ENCODE data around the gene ORMDL3.
"Not testable (repeated sequence)": the region's sequence is repeated elsewhere in the genome, so short reads cannot be mapped to it uniquely, and the experiment has no call there.

Gene ORMDL3

DNA sequence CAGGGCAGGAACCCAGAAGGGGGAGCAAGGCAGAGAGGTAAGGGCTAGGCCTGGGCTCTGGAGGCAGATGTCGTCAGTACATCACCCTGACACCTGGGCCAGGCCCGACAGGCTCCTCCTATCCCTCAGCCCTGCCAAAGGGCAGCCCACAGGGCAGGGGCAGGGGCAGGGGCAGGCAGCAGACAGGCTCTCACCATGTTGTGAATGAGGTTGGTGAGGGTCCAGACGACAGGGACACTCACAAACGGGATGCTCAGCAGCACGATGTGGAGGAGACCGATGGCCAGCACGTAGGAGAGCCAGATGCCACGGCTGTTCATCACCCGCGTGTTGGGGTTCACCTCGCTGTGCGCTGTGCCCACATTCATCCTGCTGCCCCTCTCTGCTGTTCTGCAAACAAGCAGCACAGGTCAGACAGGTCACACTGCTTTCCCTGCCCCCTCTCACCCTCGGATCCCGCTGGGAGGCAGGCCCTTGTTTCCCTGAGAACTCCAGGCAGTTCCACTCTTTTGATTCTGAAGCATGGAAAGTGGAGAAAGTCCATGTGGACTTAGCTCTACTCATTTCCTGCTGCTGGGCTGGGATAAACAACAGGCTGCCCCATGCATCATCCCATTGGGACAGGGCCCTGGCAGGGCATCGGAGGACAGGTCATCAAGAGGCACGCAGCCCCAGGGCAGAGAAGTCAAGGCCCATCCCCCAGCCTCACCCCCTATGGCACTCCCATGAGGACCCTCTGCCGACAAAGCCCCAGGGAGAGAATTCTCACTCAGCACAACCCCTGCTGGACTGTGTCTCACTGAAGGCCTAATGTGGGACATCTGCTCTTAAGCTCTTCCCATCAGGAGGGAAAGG lies 3.3 kb downstream of the ORMDL3 start:
- DNase-seq = no peak

GRCh38 chr17:39923230-39923629 lies 4.2 kb downstream of the ORMDL3 start:
- DNase-seq = no peak

- DNase-seq = no peak
These were observed 5.4 kb downstream of the ORMDL3 start for GRCh38 chr17:39922006-39922405.

DNA sequence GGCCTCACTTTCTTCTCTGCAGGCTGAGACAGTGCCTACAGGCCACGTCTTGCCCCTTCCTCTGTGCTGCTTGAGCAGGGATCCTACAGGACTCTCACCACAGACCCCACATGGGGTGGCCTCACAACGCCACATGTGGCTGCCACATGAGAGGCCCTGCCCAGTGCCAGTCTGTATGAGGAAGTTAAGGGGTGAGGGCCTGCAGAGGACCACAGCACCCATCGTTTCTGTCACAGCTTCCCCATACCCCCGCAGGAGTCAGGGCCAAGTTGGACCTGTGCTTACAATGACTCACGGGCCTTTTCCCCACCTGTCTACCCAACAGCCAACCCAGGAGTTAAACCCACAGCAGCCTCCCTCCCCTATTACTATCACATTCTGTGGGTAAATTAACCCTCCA lies 6.1 kb downstream of the ORMDL3 start:
- DNase-seq = no peak

GRCh38 chr17:39920218-39921210 lies 6.9 kb downstream of the ORMDL3 start:
- DNase-seq = no peak

DNA sequence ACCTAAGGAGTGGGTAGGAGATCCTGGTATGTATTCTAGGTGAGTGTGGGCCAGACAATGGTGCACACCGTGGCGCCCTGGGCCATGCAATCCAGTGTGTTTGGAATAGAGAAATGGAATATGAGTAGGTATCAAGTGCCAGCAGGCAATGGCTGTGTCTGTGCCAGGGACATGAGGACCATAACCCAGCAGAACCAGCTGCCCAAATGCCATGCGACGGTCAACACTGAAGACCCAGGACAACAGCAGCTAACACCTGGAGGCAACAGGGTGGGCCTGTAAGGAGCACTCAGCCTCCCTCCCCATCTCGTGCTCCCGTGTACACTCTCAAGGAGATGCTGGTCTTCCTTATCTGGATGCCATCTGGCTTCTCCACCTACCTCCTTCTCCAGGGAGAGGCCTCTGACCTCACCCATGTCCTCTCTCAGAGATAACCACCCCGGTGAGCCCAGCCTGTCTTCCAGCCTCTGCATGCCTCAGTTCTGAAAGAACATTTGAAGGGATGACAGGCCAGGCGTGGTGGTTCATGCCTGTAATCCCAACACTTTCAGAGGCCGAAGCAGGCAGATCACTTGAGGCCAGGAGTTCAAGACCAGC lies 8.2 kb downstream of the ORMDL3 start:
- no peak for DNase-seq

- DNase-seq = peak; percentile 10
These were observed 10.5 kb downstream of the ORMDL3 start for GRCh38 chr17:39916918-39917317.

GRCh38 chr17:39915559-39915958 lies 11.8 kb downstream of the ORMDL3 start:
- no peak for DNase-seq

- DNase-seq = no peak
These were observed 13.4 kb downstream of the ORMDL3 start for GRCh38 chr17:39913989-39914388.

DNA sequence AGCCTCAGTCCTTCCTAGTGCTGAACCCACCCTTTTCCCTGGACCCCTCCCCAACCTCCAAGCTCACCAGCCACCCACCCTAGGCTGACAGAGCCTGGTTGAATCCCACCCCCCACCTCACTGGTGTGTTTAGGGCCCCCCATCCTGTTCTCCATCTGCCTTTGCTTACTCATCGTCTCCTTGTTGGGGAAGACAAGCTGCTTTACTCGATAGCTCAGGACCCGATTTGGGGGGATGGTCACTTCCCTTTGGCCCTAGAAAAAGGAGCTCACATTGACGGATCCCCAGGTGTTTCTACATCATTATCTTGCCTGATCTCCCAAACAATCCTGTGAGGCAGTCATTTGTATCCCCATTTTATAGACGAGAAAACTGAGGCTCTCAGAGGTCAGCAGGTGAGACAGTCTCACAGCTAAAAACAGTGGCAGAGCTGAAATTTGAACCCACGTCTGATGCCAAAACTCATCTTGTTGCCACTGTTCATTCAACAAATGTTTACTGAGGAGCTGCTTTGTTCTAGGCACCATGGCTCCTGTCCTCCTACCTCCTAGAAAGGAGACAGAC lies 18.5 kb downstream of the ORMDL3 start:
- no peak for DNase-seq

DNA sequence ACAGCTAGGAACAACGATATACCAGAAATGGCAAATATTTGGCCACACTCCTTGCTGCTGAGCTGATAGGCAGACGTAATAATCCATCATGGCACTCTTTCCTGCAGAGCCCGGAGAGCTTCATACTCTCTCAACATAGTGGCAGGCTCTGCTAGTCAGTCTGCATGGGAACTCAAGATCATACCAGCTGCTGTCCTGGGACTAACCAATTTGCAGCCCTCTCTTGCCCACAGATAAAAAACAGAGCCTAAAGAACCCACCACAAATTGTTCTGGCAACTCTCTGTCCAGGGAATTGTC lies 22.5 kb downstream of the ORMDL3 start:
- DNase-seq = no peak

- peak; percentile 24 for DNase-seq
These were observed 24.1 kb downstream of the ORMDL3 start for GRCh38 chr17:39903158-39903884.

- DNase-seq = not testable (repeated sequence)
These were observed 25.4 kb downstream of the ORMDL3 start for GRCh38 chr17:39902027-39902426.

DNA sequence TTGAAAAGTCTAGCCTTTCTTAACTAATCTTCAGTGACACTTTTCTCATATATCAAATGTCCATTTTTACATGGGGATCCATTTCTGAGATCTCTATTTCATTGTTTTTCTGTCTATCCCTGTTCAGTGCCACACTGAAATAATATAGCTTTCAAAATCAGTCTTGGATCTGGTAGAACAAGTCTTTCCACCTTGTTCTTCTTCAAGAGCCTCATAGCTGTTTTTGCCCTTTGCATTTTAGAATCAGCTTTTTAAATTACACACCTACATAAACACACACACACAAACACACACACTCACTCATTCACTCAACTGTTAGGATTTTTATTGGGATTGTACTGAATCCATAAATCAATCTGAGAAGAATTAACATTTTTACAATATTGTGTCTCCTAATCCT lies 28.2 kb downstream of the ORMDL3 start:
- no peak for DNase-seq

- DNase-seq = no peak
These were observed 29.3 kb downstream of the ORMDL3 start for GRCh38 chr17:39898088-39898487.

DNA sequence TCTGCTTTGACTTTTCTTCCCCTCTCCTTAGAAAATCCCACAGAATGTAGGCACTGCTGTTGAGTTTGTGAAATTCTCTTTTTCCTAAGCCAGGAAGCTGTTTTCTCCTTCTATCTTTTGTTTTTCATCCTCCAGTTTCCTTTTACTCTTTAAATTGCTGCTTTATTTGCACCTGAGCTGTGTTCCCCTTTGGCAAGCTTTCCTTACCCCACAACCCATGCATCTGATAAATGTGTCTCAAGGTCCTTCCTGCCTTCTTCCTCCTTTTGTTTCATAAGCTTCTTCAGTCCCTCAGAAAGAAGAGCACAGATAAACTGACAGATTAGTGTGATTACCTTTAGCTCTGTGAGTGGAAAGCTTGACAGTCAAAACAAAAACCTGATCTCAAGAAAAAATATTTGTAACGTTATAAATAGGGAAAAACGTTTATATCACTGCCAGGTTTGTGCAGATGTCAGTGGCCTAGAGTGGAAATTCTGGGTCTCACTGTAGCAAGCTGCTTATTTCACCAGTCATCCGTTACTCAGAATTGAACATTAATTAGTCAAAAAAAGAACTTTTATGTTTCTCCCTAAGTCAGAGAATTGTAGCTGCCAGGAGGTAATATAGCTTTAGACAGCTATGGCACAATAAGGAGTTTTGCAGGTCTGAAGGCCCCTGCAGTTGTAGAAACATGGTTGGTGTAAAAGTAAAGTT lies 32.6 kb downstream of the ORMDL3 start:
- no peak for DNase-seq

DNA sequence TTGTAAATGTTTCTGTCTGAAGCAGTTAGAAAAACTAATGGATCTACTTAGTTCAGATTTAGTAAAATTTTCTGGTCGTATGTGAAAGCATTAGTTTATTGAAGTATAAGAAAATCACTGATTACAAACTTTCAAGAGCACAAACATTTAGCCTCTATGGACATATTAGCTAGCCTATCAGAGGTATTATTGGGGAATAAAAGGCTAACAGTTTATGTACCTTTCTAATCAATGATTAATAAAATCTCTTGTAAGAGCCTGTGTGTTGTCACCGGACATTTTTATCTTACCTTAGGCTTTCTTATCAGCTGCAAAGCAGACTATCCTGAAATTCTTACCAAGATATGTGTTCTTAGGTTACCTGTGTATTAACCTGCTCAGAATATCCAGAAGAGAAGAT lies 38.2 kb downstream of the ORMDL3 start:
- no peak for DNase-seq

- no peak for DNase-seq
These were observed 40.3 kb downstream of the ORMDL3 start for GRCh38 chr17:39887078-39887477.

DNA sequence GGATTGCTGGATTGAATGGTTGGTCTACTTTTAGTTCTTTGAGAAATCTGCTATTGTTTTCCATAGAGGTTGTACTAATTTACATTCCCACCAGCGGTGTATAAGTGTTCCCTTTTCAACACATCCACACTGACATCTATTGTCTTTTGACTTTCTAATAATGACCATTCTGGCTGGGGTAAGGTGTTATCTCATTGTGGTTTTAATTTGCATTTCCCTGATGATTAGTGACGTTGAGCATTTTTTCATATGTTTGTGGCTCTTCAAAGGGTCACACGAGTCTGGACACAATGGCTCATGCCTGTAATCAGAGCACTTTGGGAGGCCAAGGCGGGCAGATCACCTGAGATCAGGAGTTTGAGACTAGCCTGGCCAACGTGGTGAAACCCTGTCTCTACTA lies 41.3 kb downstream of the ORMDL3 start:
- not testable (repeated sequence) for DNase-seq

DNA sequence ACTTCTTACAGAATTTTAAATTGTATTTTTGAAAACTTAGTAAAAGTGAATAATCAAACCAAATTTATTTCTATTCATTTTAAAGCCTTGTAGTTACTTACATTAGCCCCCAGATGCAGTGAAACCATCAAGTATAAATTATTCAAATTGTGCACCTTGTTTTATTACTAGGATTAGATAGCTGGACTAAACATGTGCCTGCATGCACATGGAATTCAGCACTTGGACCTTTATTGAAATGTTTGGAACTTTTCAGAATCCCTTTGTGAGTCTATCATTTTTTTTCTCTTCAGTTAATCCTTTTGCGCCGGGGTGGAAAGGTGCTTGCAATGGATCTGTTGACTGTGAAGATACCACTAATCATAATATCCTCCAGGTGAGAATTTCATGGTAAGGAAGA lies 54.6 kb downstream of the ORMDL3 start:
- peak; percentile 33 for DNase-seq

DNA sequence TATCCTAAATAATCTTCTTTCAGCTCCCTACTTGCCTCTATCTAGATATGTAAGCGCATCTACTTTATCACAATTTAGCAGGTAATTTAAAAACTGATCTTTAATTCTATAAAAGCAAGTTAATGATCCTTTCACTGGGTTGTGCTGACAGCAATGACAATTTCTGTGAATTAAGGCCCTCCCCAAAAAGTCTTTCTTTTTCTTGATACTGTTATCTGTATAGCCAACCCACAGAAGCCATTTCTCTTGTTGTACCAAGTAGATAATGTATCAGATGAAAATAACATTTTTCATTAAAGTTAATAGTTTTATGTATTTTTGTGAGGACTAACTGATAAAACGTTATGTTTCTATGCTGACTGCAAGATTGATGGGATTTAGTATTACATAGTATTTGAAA lies 55.6 kb downstream of the ORMDL3 start:
- no peak for DNase-seq

Measured in fibroblast of skin of abdomen (primary cell).